GM04503 (cell line): ENCODE measurements around the gene ANKRD11.
"Not testable (repeated sequence)": the region's sequence is repeated elsewhere in the genome, so short reads cannot be mapped to it uniquely, and the experiment has no call there.

ENCODE experiments used
- DNase-seq: peaks from one replicate; pipeline ENCODE4 v3.0.0-alpha.2; 2012; ENCODE audit warnings: low read depth

Gene ANKRD11

GRCh38 chr16:89328412-89329400 is 161.7 kb downstream of the ANKRD11 start:
- DNase-seq = not testable (repeated sequence)

GRCh38 chr16:89326721-89327120 is 163.6 kb downstream of the ANKRD11 start:
- no peak for DNase-seq

GRCh38 chr16:89325861-89326471 is 164.4 kb downstream of the ANKRD11 start:
- peak; percentile 65 for DNase-seq

GRCh38 chr16:89324056-89325010 is 166.0 kb downstream of the ANKRD11 start:
- DNase-seq = no peak

- no peak for DNase-seq
Measured at GRCh38 chr16:89323120-89323960, 167.0 kb downstream of the ANKRD11 start.

GRCh38 chr16:89322321-89323119 is 167.8 kb downstream of the ANKRD11 start:
- DNase-seq = peak; percentile 45

GRCh38 chr16:89320782-89321501 is 169.4 kb downstream of the ANKRD11 start:
- no peak for DNase-seq

- peak; percentile 57 for DNase-seq
Measured at GRCh38 chr16:89319886-89320781, 170.2 kb downstream of the ANKRD11 start.

GRCh38 chr16:89319631-89319885 is 170.8 kb downstream of the ANKRD11 start:
- DNase-seq = no peak

GRCh38 chr16:89318871-89319630 is 171.3 kb downstream of the ANKRD11 start:
- DNase-seq = no peak

GRCh38 chr16:89318430-89318758 is 172.0 kb downstream of the ANKRD11 start:
- DNase-seq = no peak

GRCh38 chr16:89317729-89318429 is 172.5 kb downstream of the ANKRD11 start:
- DNase-seq = no peak

- no peak for DNase-seq
Measured at GRCh38 chr16:89317101-89317671, 173.2 kb downstream of the ANKRD11 start.

GRCh38 chr16:89316701-89317100 is 173.7 kb downstream of the ANKRD11 start:
- no peak for DNase-seq

- DNase-seq = peak; percentile 42
Measured at GRCh38 chr16:89315791-89316581, 174.4 kb downstream of the ANKRD11 start.

GRCh38 chr16:89315271-89315670 is 175.1 kb downstream of the ANKRD11 start:
- no peak for DNase-seq
